ENCODE results near the gene CYP4F22. TPM values are rescaled to one million over a fixed set of nuclear protein-coding genes. Genes with fewer than 3 reads are reported as not detected.

Gene CYP4F22
- total and polyA plus RNA-seq, 2 of the 8 experiments (the other 6 are each of a cell fraction or from before 2014, with no cell fraction given) = not detected

GRCh38 chr19:15506074-15506571 lies 2.2 kb upstream of the CYP4F22 start:
- H3K18ac ChIP-seq (ENCODE audit: extremely low read depth, low read length) = no peak overlapping the region
- no peak overlapping the region for H3K4me2 ChIP-seq (ENCODE audit: insufficient read depth in 1 of 2, low read depth in 2 of 2, low read length in 2 of 2)
- H2AK5ac ChIP-seq (ENCODE audit: low read depth, low read length) = no peak overlapping the region
- no peak overlapping the region for H2BK5ac ChIP-seq (ENCODE audit: low read depth, low read length)
- FAIRE-seq = no peak
- H3K27ac ChIP-seq (ENCODE audit: low read depth, low read length) = no peak overlapping the region
- no peak overlapping the region for H2BK12ac ChIP-seq (ENCODE audit: low read depth, low read length)
- H3K36me3 ChIP-seq (ENCODE audit: control insufficient read depth in 2 of 4, insufficient read depth in 4 of 4, low read length in 3 of 4) = no peaks in the 10 kb centered on the region
- no peak overlapping the region for H3K23ac ChIP-seq (ENCODE audit: insufficient read length)
- no peak overlapping the region for H3K4me3 ChIP-seq (ENCODE audit: extremely low read depth in 1 of 4, insufficient read depth in 2 of 4, low read depth in 3 of 4, low read length in 4 of 4)
- CTCF ChIA-PET (ENCODE audit: partially characterized antibody) = interaction anchor here (1.5 to 1.7 kb wide), 2 partner anchors 50 to 87 kb away, joined by 3 to 4 read pairs; no protein-coding TSS in a partner anchor
- POLR2A ChIA-PET (ENCODE audit: partially characterized antibody) = interaction anchor here (1.1 kb wide), 1 partner anchor 127 kb away, joined by 3 read pairs; the partner anchor contains the start of gene AKAP8
- no peaks in the 10 kb centered on the region for H3K79me2 ChIP-seq (ENCODE audit: control insufficient read depth in 1 of 2, insufficient read depth in 2 of 2, low read length in 2 of 2)
- H2AFZ ChIP-seq (ENCODE audit: low read length) = no peak overlapping the region
- H3K4ac ChIP-seq (replicated peaks; ENCODE audit: insufficient read length, low read depth, low read length) = no peak overlapping the region
- no peak overlapping the region for H4K5ac ChIP-seq (ENCODE audit: insufficient read length, low read depth, low read length)
- H4K20me1 ChIP-seq (replicated peaks in 1 of 2; ENCODE audit: control insufficient read depth in 1 of 2, insufficient read depth in 2 of 2, low read length in 2 of 2) = no peaks in the 10 kb centered on the region
- TF ChIP-seq CTBP2 (IDR thresholded peaks at IDR 0.05; ENCODE audit: borderline replicate concordance, insufficient read depth, insufficient read length, low read length) = no peak
- no peak for TF ChIP-seq SIN3A (conservative IDR thresholded peaks at IDR 0.05 in 1 of 2, IDR thresholded peaks at IDR 0.05 in 1 of 2; ENCODE audit: low read depth in 1 of 2, low read length in 2 of 2)
- no peak for TF ChIP-seq RNF2 (IDR thresholded peaks at IDR 0.05; ENCODE audit: borderline replicate concordance, low read depth, low read length, missing control alignments, poor library complexity, severe bottlenecking)
- TF ChIP-seq SP2 (IDR thresholded peaks at IDR 0.05; ENCODE audit: low read length) = no peak
- no peak overlapping the region for H4K91ac ChIP-seq (replicated peaks; ENCODE audit: insufficient read length, low read length)
- no peak overlapping the region for H2BK120ac ChIP-seq (replicated peaks; ENCODE audit: low read depth, low read length)
- no peak overlapping the region for H2BK15ac ChIP-seq (ENCODE audit: low read length)
- no peak overlapping the region for H3K56ac ChIP-seq (replicated peaks; ENCODE audit: insufficient read length, low read depth, low read length)
- H3K9ac ChIP-seq (replicated peaks in 1 of 4; ENCODE audit: extremely low read depth in 1 of 4, low read depth in 3 of 4, low read length in 3 of 4) = no peak overlapping the region
- peaks cover 45 to 78% of the 10 kb centered on the region in 2 experiments for H3K9me3 ChIP-seq (ENCODE audit: insufficient read depth in 2 of 2, low read depth in 1 of 2, low read length in 1 of 2)
- H3K14ac ChIP-seq (ENCODE audit: insufficient read length) = no peak overlapping the region
- no peaks in the 10 kb centered on the region for H3K79me1 ChIP-seq (ENCODE audit: low read depth, low read length)
- 80% methylated on average over 5 of the region's 5 CpGs; no CpG with 5 or more reads in 1 of the 2 experiments for WGBS, 2 experiments (ENCODE audit: extremely low coverage in 1 of 2, insufficient coverage in 1 of 2, insufficient read length in 1 of 2, insufficient replicate concordance in 2 of 2, low coverage in 1 of 2, low lambda C conversion rate in 2 of 2, missing lambda C conversion rate in 1 of 2)
- no peak overlapping the region for H4K8ac ChIP-seq (ENCODE audit: extremely low read depth, insufficient read depth, low read length)
- H3K23me2 ChIP-seq (ENCODE audit: low read depth, low read length) = no peaks in the 10 kb centered on the region
- H2BK20ac ChIP-seq (ENCODE audit: low read length) = no peak overlapping the region
- H3K27me3 ChIP-seq (replicated peaks in 1 of 4; ENCODE audit: control insufficient read depth in 3 of 4, extremely low read depth in 1 of 4, insufficient read depth in 3 of 4, low read length in 3 of 4) = no peaks in the 10 kb centered on the region
- DNase-seq (ENCODE audit: low read depth in 1 of 2, low spot score in 2 of 2) = no peak
- no peaks in the 10 kb centered on the region; a peak in 1 of 7 replicates for H3K4me1 ChIP-seq (replicated peaks in 1 of 4; ENCODE audit: control insufficient read depth in 3 of 4, insufficient read depth in 4 of 4, low read length in 3 of 4)
